ENCODE data around the gene NFKB2. TPM values are rescaled to one million over a fixed set of nuclear protein-coding genes. Genes with fewer than 3 reads are reported as not detected.
A peak's percentile ranks its signal among the peaks of the same experiment; 100 is the strongest.

The NFKB2 gene
- total and polyA plus RNA-seq, 2 of the 4 experiments (the other 2 are of a cell fraction), result 16.1 to 32.3 TPM

DNA sequence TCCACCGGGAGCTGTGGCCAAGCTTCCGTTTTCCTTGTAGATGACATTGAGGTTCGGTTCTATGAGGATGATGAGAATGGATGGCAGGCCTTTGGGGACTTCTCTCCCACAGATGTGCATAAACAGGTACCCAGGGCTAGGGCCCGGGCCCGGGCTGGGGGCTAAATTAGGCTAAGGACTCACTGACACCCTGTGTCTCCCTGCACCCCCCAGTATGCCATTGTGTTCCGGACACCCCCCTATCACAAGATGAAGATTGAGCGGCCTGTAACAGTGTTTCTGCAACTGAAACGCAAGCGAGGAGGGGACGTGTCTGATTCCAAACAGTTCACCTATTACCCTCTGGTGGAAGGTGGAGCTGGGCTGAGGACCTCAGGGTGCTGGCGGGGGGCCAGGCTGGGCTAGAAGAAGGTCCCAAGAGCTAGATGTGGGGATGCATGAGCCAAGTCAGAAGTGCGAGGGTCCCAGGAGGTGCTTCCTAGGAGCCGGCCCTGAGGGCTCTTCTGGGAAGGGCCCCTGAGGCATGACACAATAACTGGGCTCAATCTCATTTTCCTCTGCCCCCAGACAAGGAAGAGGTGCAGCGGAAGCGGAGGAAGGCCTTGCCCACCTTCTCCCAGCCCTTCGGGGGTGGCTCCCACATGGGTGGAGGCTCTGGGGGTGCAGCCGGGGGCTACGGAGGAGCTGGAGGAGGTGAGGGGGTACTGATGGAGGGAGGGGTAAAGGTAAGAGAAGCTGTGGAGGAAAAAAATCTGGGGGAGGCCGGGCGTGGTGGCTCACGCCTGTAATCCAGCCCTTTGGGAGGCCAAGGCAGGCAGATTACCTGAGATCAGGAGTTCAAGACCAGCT, 2.9 kb downstream of the NFKB2 start:
- peaks cover 10% of the 10 kb centered on the region for H3K9me1 ChIP-seq (ENCODE audit: insufficient read depth, low read length)
- H3K36me3 ChIP-seq (ENCODE audit: control insufficient read depth, insufficient read depth, low read length), result peaks cover 23% of the 10 kb centered on the region
- peaks cover 26 to 38% of the 10 kb centered on the region in 2 experiments for H3K79me1 ChIP-seq (ENCODE audit: low read depth in 1 of 2, low read length in 2 of 2)
- no peak overlapping the region for H2BK5ac ChIP-seq (ENCODE audit: low read depth, low read length, poor library complexity, severe bottlenecking)
- H2BK15ac ChIP-seq (ENCODE audit: low read depth, low read length), result no peak overlapping the region
- H4K91ac ChIP-seq (ENCODE audit: insufficient read depth, low read depth, low read length), result no peak overlapping the region
- DNase-seq, result no peak
- H2AK5ac ChIP-seq (ENCODE audit: low read depth, low read length), result no peak overlapping the region; the same call in 1 of the 2 replicates
- H3K56ac ChIP-seq (ENCODE audit: extremely low read depth, insufficient read depth, low read length), result no peak overlapping the region
- no peak overlapping the region for H3K27ac ChIP-seq (ENCODE audit: insufficient read depth, low read length)
- intact Hi-C loops (cut with micrococcal nuclease), result loop anchor here (1.0 to 10.0 kb wide), 4 partner anchors 168 to 246 kb away; partner anchors contain the start of gene TRIM8
- POLR2A ChIA-PET (ENCODE audit: unreplicated experiment), result no interaction called here
- no peak for ATAC-seq (ENCODE audit: low read depth)
- no peak overlapping the region for H2BK20ac ChIP-seq (ENCODE audit: low read depth, low read length)
- no peak overlapping the region for H4K5ac ChIP-seq (ENCODE audit: low read depth, low read length)
- in situ Hi-C loops (cut with MboI; ENCODE audit: low sequenced_read_pairs), result no loop called here
- no peak overlapping the region for H3K4me3 ChIP-seq (ENCODE audit: insufficient read depth, low read depth, low read length)
- H3K9me3 ChIP-seq (ENCODE audit: control insufficient read depth, insufficient read depth, low read length), result no peaks in the 10 kb centered on the region
- CTCF ChIA-PET, result interaction anchor here (0.6 to 1.8 kb wide), 6 partner anchors 10 to 316 kb away, joined by 3 to 9 read pairs (median 3); partner anchors contain the start of genes ARL3 and SFXN2
- H3K14ac ChIP-seq (replicated peaks; ENCODE audit: low read depth, low read length), result no peak overlapping the region
- H3K9ac ChIP-seq (ENCODE audit: low read depth, low read length), result no peak overlapping the region
- dilution Hi-C loops (cut with HindIII; ENCODE audit: low sequenced_read_pairs, unreplicated experiment), result no loop called here
- no peak overlapping the region for H3K4me2 ChIP-seq (ENCODE audit: low read depth, low read length)
- TF ChIP-seq NFE2L2 (IDR thresholded peaks at IDR 0.05; ENCODE audit: low read depth, low read length), result no peak
- no peak for TF ChIP-seq POLR2A (IDR thresholded peaks at IDR 0.05; ENCODE audit: low read depth, low read length)
- TF ChIP-seq CEBPB (IDR thresholded peaks at IDR 0.05; ENCODE audit: low read depth, low read length), result no peak
- no peak for TF ChIP-seq MAZ (IDR thresholded peaks at IDR 0.05; ENCODE audit: borderline replicate concordance, low read depth, low read length)
- TF ChIP-seq BHLHE40 (IDR thresholded peaks at IDR 0.05; ENCODE audit: low read depth, low read length), result no peak
- no peak for TF ChIP-seq MAFK (IDR thresholded peaks at IDR 0.05; ENCODE audit: low read depth, low read length)
- TF ChIP-seq MXI1 (IDR thresholded peaks at IDR 0.05; ENCODE audit: borderline replicate concordance, low read depth, low read length), result no peak
- TF ChIP-seq RFX5 (IDR thresholded peaks at IDR 0.05; ENCODE audit: low read depth, low read length), result no peak
- TF ChIP-seq RAD21 (IDR thresholded peaks at IDR 0.05; ENCODE audit: low read length), result no peak
- no peak for TF ChIP-seq CHD1 (IDR thresholded peaks at IDR 0.05; ENCODE audit: low read depth, low read length)
- no peak for TF ChIP-seq RCOR1 (IDR thresholded peaks at IDR 0.05; ENCODE audit: insufficient replicate concordance, low read length)
- no peaks in the 10 kb centered on the region for H3K27me3 ChIP-seq (ENCODE audit: control insufficient read depth, insufficient read depth, low read length)
- 90% methylated on average over 2 of the region's 21 CpGs; no CpG with 5 or more reads in 1 of the 2 experiments for WGBS, 2 experiments (ENCODE audit: extremely low coverage in 2 of 2, insufficient read length in 1 of 2)
- H4K8ac ChIP-seq (ENCODE audit: low read depth in 2 of 2, low read length in 2 of 2), result no peak overlapping the region
- no peak overlapping the region for H2AFZ ChIP-seq (replicated peaks; ENCODE audit: low read length, poor library complexity)
- no peak overlapping the region for H3K18ac ChIP-seq (ENCODE audit: low read depth, low read length)
- peaks cover 17% of the 10 kb centered on the region for H3K4me1 ChIP-seq (ENCODE audit: control insufficient read depth, insufficient read depth, low read length)
- H4K20me1 ChIP-seq (ENCODE audit: insufficient read depth, low read length), result peaks cover 5% of the 10 kb centered on the region; the same call in 1 of the 2 replicates
- peak overlapping the region; percentile 33 for H2AK9ac ChIP-seq (replicated peaks; ENCODE audit: low read depth, low read length, poor library complexity)
- no TSS peak for BruUV-seq (replicated peaks)
- no peak overlapping the region for H3K4ac ChIP-seq (ENCODE audit: low read depth, low read length)
- H3K23ac ChIP-seq (ENCODE audit: low read depth, low read length), result no peak overlapping the region
- H2BK120ac ChIP-seq (ENCODE audit: low read depth, low read length), result no peak overlapping the region

All from IMR-90 (cell line).